Subcutaneous adipose tissue (tissue), 4 donors: ENCODE data around the gene SERPINB8. TPM values are rescaled to one million over a fixed set of nuclear protein-coding genes. Genes with fewer than 3 reads are reported as not detected.

Experiments
- total RNA-seq, 4 donors: library from RNA; depleted of rRNA; stranded (reverse); fragments of >200 nt; gene quantifications; one replicate each; pipeline ENCODE4 v1.1.0, GENCODE V29; 2016

The SERPINB8 gene
- total RNA-seq, 4 donors from 2014 or later, result 8.7 to 22.5 (median 20.1) TPM

Other genes with a start within 250 kb of the SERPINB8 start
- gene SERPINB7, start 194.7 kb upstream of the SERPINB8 start, total RNA-seq, result not detected
- 1 to 10 TPM in 1 of 4 donors, under 1 TPM in 2, not detected in 1; 0.44 to 2.6 (median 0.51) TPM for gene SERPINB2, start 82.4 kb upstream of the SERPINB8 start, total RNA-seq
- not detected for gene SERPINB10, start 62.1 kb upstream of the SERPINB8 start, total RNA-seq
- not detected for gene HMSD, start 20.8 kb upstream of the SERPINB8 start, total RNA-seq
- gene LINC00305, start 179.0 kb downstream of the SERPINB8 start, total RNA-seq, result not detected